ENCODE data around the gene PEX6. TPM values are rescaled to one million over a fixed set of nuclear protein-coding genes. Genes with fewer than 3 reads are reported as not detected.

The PEX6 gene
- total and polyA plus RNA-seq, 7 donors: 12.0 to 37.8 (median 24.1) TPM

GRCh38 chr6:43013097-43013842, 34.3 kb upstream of the PEX6 start:
- ATAC-seq: no peak
- WGBS, 3 donors: 3 to 6% (median 4%) methylated on average over 25 of the region's 25 CpGs
- intact Hi-C loops (cut with DNase I): loop anchor here in 1 of 2 donors (2.0 kb wide), 1 partner anchor 48 kb away; no protein-coding TSS in a partner anchor
- Histone ChIP-seq H3K4me3 (peak overlapping the region; percentile 77), H3K27me3 (ENCODE audit: insufficient read depth in 3 of 3, low read length in 2 of 3) (no peaks in the 10 kb centered on the region), H3K27ac (peak overlapping the region; percentile 87), H3K9me3 (no peaks in the 10 kb centered on the region), H3K36me3 (ENCODE audit: insufficient read depth in 1 of 2, low read depth in 1 of 2) (peaks cover 6 to 51% of the 10 kb centered on the region in 2 donors), H3K4me1 (peaks cover 47% of the 10 kb centered on the region)
- no peak for DNase-seq
- no peak for TF ChIP-seq CTCF (IDR thresholded peaks at IDR 0.05)

GRCh38 chr6:43012364-43012763, 33.4 kb upstream of the PEX6 start:
- no peak for TF ChIP-seq CTCF (IDR thresholded peaks at IDR 0.05)
- Histone ChIP-seq H3K9me3 (no peaks in the 10 kb centered on the region), H3K27ac (peak overlapping the region; percentile 87), H3K4me1 (peaks cover 38% of the 10 kb centered on the region), H3K4me3 (peak overlapping the region; percentile 77), H3K36me3 (ENCODE audit: insufficient read depth in 1 of 2, low read depth in 1 of 2) (peaks cover 6 to 51% of the 10 kb centered on the region in 2 donors), H3K27me3 (ENCODE audit: insufficient read depth in 3 of 3, low read length in 2 of 3) (no peaks in the 10 kb centered on the region)
- no peak for ATAC-seq
- no peak for DNase-seq
- intact Hi-C loops (cut with DNase I): loop anchor here in 1 of 2 donors (2.0 kb wide), 1 partner anchor 48 kb away; no protein-coding TSS in a partner anchor
- WGBS, 3 donors: 74 to 86% (median 75%) methylated on average over 6 of the region's 6 CpGs

- no peak for DNase-seq
- no peaks in the 10 kb centered on the region for H3K27me3 ChIP-seq (ENCODE audit: insufficient read depth in 3 of 3, low read length in 2 of 3)
- WGBS, 3 donors: 66 to 77% (median 77%) methylated on average over 6 of the region's 6 CpGs
- no peak overlapping the region for H3K4me3 ChIP-seq
- no peaks in the 10 kb centered on the region for H3K9me3 ChIP-seq
- peaks cover 26% of the 10 kb centered on the region for H3K4me1 ChIP-seq
- H3K27ac ChIP-seq: no peak overlapping the region
- intact Hi-C loops (cut with DNase I): no loop called here
- H3K36me3 ChIP-seq (ENCODE audit: insufficient read depth in 1 of 2, low read depth in 1 of 2): peaks cover 6 to 63% of the 10 kb centered on the region in 2 donors
- no peak for TF ChIP-seq CTCF (IDR thresholded peaks at IDR 0.05)
- ATAC-seq: no peak
These were observed 32.2 kb upstream of the PEX6 start for GRCh38 chr6:43011207-43011606.

- intact Hi-C loops (cut with DNase I): loop anchor here (1.0 to 2.0 kb wide), 3 partner anchors 20 to 134 kb away; no protein-coding TSS in a partner anchor
- peak; percentile 47 for TF ChIP-seq CTCF (IDR thresholded peaks at IDR 0.05)
- WGBS, 3 donors: 60 to 67% (median 61%) methylated on average over 6 of the region's 6 CpGs
These were observed 30.1 kb upstream of the PEX6 start for GRCh38 chr6:43009124-43009523.

More at GRCh38 chr6:43009124-43009523, 30.1 kb upstream of the PEX6 start:
- Histone ChIP-seq H3K9me3 (no peaks in the 10 kb centered on the region), H3K4me1 (peaks cover 8% of the 10 kb centered on the region), H3K36me3 (ENCODE audit: insufficient read depth in 1 of 2, low read depth in 1 of 2) (peaks cover 6 to 70% of the 10 kb centered on the region in 2 donors), H3K4me3 (no peak overlapping the region), H3K27ac (no peak overlapping the region), H3K27me3 (ENCODE audit: insufficient read depth in 3 of 3, low read length in 2 of 3) (no peaks in the 10 kb centered on the region)
- peak; percentile 31 to 68 for DNase-seq
- peak in 2 of 4 donors; percentile 38 to 41 for ATAC-seq

Data from psoas muscle (tissue), 8 donors.